GM21526 (cell line): Measurements from ENCODE around the gene LYSMD3.

Experiments used
- ATAC-seq: cut with Tn5 transposase; IDR thresholded peaks from one replicate; pipeline ENCODE4 v1.9.1; 2021; ENCODE audit warnings: moderate library complexity; ENCODE audit not compliant: unreplicated experiment, low FRiP score

The LYSMD3 gene

DNA sequence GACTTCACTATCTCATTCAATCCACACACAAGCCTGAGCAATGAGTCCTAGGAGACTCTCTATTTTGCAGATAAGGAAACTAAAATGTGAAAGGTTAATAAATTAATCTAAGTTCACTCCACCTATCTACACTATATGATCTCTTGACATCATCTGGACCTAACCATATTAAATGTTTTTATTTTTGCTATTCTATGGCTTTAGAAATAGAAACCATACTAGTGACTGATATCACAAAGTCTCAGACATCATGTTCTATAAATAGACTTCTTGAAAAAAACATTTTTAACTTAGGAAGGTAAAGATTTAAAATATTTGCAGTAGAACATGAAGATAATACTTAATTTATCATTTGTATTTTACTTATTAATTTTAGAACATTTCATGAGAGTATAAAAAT lies 19.8 kb upstream of the LYSMD3 start:
- no peak for ATAC-seq

DNA sequence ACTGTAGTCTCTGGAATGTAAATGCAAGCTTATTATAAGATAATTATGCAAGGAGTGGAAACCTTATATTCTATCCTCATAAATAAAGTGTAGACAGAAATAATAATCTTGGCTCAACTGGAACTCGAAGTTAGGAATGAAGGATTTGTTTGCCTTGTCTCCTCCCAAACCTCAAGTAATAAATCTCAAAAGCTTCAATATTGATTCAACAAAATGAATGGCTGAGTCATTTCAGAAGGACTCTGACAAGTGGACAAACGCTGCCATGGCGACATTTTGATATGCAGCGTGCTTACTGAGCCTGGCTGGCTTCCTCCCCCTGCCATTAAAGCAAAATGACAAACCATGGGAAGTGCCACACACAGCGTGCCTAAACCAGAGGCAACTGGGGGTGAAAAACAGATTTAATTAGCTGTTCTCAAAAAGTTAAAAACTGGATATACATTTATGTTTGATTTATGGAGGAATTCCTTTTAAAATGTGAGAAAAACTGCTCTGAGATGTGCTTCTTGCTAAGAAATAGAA lies 18.7 kb upstream of the LYSMD3 start:
- no peak for ATAC-seq

DNA sequence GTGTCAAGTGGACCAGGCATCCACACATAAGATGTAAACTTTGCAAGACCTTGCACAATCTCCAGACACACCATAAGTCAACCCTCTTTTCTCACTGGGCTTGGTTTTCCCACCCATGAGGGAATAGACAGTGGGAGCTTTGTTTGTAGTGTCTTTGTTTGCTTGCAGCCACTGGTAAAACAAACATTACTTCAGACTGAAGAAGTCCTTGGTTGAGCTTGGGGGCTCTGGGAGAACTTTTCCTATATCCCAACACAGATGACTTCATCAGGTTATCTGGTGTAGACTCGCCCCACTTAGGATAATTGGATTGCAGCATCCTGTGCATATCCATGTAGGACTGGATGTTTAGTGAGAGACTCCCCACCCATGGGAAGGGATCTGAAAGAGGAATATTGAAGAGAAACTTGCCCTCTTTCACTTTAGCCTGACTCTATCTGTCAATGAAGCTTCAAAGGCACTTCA lies 17.7 kb upstream of the LYSMD3 start:
- no peak for ATAC-seq

DNA sequence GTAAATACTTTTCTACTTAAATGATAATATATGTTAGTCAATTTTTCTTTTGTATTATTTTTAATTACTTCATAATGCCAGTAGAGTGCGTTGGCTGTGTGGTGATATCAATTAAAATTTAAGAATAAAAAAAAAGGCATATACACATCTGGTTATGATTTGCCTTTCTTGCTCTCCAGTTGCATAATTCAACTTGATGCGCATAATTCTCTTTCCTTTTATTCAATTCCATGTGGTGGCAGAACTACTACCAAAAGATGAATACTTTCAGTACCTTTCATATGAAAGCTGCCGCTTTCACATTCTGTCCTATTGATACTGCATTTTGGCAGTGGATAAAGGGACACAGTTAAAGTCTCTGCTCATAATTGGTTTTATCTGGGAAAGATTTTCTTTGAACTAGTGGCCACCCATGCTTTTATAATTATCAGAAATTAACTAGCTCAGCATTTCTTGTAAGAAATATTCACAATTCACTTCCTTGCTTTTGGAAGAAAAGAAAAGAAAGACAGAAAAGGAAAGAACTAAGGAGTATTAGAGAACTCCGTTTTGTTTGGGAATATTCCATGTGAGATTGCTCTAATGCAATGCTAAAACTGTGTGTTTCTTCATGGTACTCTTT lies 16.9 kb upstream of the LYSMD3 start:
- ATAC-seq = no peak

DNA sequence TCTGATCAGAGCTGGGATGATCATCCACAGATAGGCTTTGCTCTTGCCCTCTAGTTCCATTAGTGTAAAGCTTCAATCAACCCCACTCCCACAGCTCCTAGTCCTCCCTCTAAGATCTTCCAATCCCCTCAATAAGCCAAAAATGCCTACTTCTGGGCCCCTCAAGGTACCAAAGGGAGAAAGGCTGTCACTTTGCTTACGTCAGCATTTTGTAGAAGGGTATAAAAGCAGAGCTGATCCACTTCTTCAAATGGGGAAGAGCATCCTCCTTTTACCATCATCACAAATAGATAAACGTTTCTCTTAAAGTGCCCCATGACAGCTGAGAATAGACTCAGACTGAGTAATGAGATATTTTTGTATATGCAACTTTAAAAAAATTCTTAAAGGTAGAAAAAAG lies 16.1 kb upstream of the LYSMD3 start:
- no peak for ATAC-seq

DNA sequence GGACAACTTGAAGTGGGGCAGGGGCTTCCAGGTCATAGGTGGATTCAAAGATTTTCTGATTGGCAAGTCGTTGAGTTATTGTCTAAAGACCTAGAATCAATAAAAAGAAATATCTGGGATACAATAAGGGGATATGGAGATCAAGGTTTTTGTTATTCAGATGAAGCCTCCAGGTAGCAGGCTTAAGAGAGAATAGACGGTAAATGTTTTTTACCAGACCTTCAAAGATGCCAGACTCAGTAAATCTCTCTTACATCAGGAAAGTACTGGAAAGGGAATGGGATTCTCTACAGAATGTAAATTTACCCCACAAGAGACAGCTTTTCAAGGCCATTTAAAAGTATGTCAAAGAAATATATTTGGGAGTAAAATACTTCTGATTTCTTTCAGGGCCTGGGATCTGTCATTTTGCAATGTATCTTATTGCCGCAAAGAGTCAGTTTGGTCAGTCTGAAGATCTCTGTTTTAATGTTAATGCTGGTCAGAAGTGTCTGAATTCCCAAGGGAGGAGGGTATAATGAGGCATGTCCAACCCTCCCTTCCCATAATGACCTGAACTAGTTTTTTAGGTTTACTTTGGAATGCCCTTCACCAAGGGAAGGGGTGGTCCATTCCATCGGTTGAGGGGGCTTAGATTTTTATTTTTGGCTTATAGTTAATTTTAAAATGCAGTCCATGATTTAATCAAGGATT lies 13.6 kb upstream of the LYSMD3 start:
- ATAC-seq = no peak

DNA sequence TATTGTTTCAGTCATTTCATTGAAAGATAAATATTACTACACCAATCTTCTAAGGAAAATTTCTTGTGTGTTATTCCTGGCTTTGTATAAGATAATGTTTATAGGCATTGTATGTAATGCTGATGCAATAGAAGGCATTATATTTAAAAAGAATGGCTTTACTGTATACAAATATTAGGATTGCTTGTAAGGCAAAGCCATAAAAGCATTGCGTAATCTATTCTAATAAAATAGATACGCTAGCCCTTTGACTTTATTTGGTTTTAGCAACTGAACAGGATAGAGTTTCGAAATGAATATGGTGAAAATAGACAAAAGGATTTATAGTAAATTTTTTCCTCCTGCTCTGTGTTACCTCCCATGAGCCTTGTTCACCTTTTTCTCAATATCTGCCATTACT lies 5.5 kb upstream of the LYSMD3 start:
- ATAC-seq = no peak

DNA sequence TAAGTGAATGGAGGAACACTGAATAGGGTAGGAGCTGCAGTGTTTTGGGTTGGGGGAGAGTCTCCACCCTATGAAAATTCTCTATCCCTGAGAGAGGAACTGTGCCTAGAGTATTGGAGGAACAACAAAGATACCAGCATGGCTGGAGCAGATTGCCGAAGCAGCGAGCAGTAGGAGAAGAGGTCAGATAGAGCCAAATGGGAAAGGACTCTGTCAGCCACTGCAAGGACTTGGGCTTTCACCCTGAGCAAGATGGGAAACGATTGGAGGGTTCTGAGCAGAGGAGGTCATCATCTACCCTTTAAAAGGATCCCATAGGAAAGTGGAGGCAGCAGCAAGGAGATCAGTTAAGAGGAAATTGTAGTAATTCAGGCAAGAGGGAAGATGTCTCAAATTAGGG lies 4.4 kb upstream of the LYSMD3 start:
- no peak for ATAC-seq

DNA sequence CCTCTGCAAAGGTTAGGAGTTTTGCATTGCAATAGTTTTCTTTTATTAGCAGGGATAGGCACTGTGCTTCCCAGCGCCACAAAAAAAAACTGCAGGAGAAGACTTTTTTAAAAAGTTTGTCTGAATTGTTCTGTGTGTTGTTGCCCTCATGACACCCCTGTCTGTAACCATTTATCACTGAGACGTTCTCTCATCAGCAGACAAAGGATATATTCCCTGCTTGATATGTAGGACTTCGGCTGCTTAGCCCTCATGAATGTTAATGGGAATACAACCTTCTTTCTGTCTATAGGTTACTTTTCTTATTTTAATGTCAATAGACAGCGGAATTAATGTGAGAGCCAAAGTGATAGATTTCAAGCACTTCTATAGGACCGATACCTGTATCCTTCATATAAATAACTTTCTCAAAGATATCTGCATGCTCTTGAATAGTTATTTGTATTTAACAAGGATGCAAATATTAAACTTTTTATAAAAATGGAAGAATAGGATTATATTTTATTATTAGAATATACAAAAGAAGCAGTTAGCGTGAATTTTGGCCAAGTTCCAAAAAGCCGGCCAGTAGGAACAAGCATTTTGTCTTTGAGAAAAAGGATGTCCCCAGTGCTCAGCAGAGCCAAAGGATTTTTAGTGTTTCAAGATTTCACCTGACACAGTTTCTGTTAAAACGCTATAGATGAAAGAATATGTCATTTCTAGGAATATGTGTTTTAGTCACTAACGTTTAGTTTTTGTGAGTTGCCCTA lies 1.5 kb upstream of the LYSMD3 start:
- no peak for ATAC-seq

DNA sequence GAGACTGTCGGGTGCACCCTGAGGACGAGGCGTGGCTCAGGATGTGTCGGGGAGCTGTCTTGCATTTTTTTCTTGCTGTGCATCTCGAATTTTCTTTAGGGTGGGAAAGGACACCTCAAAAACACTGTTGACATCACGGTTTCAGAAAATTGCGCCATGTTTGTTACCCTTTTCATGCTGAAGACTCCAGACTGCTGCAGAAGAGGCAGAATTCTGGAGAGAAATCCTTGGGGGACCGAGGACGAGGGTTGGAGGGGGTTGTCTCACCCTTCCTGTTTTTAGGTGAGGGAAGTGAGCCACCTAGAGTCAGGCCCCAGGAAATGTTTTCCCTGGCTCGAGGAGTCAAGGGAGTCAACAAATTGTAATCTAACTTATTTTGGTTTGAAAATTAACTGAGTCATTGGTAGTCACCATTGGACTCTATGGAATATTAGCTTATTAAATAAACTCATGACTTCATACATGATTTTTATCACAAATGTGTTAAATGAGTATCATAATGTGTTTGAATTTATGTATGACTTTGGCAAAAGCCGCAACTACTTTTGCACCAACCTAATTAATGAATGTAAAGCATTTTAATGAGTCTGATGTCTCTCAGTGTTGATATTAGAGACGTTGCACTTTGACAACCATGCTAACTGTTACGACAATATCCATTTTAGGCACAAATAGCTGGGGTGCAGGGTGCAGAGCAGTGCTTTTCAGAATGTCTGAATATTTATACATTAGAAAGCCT lies 724 bp upstream of the LYSMD3 start:
- peak; percentile 46 for ATAC-seq

DNA sequence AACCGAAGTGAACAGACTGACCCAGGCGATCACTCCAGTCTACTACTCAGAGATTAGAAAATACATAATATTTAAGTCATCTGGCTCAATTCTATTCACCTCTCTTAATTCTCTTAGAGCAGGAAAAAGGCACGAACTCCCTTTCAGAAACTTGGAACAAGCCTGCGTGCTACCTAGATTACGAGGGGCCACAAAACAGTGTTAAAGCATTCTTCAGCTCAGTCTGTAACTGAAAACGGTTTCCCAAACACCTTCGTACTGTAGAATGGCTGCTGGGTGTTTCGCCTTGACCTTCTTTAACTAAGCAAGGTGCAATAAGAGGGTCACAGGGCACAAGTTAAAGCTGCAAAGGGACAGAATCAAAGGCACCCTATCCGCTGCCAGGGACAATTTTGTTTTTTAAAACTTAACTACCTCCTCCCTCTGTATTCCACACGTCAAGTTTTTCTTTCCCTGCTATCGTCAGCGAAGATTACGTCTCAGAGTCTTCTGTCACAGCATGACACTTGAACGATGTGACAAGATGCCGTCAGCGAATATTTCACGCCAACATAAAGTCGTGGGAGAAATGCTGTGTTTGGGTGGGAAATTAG lies 687 bp downstream of the LYSMD3 start:
- ATAC-seq = no peak

DNA sequence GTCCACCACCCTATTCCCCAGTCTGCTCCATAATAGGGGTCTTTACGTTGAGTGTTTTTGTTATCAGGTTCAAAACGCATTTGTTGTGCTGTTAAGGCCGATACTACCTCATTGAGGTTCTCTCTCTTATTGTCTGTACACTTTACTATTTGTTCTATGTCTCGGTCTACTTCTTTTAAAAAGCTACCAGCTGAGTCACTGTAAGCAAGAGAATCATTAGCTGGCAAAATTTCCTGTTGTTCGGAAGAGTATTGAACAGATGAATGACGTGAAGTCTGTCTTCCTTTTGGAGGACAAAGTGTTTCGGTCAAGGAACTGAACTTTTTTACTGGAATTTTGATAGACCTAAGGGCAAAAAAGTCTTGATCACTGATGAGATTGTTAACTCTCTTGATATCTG lies 10.3 kb downstream of the LYSMD3 start:
- ATAC-seq = no peak

DNA sequence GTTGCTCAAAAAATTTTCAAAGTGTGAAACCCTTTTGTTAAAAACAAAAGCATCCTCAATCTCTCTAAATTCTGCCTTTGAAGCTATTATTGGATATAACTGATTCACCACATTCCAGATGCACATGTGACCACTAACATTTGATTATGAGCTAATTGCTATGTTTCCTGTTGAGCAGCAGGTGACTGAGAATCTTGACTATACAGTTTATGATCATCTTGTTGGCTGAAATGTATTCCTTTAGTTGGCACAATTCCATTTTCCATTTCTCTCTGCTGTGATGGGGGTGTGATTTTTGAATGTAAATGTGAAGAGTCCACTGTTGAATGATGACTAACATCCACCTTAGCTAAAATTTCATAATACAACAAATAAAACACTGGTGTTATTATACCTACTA lies 10.7 kb downstream of the LYSMD3 start:
- no peak for ATAC-seq

DNA sequence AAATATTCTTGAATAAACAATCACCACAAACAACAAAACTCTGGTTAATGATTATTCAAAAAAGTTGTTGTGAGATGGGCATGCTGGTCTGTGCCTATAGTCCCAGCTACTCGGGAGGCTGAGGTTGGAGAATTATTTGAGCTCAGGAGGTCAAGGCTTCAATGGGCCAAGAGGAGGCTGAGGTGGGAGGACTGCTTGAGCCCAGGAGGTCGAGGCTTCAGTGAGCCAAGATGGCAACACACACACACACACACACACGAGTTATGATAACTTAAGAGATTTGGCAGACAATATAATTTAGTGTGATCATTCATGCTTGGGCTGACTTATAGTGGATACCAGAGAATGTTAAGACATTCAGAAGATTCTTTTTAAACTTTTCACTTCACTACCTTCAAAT lies 14.9 kb downstream of the LYSMD3 start:
- no peak for ATAC-seq

DNA sequence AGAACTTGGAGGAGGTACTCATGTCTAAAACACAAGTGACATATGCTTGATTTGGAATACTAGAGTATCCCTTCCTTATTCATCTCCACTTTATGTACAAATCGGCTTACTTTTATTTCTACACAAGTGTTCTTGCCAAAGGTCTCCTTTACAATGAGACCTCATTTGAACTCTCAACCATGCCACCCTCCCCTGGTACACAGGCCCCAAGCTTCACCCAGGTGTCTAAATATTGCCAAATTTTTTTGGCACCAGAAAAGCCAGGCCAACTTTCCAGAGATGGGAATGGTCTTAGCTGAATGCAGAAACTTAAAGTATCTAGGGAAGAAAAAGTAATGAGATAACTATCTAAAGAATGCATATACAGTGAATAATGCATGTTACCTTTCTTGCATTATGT lies 18.9 kb downstream of the LYSMD3 start:
- no peak for ATAC-seq

DNA sequence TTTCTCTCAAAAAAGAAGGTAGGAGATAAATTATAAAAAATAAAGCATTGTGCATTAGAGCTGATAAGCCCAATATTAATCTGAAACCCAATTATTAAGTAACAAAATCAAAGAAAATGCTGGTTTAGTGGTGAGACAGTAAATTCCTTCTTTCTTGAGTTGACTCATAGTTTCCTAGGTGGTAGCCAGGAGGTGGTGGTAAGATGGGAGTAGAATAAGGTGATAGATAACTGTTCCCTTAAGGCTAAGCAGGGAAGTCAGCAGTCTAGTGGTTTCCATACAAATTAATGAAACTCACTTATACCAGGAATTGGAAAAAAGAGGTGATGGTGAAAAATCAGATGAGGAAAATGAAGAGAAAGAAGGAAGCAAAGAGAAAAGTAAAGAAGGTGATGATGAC lies 23.2 kb downstream of the LYSMD3 start:
- ATAC-seq = no peak

DNA sequence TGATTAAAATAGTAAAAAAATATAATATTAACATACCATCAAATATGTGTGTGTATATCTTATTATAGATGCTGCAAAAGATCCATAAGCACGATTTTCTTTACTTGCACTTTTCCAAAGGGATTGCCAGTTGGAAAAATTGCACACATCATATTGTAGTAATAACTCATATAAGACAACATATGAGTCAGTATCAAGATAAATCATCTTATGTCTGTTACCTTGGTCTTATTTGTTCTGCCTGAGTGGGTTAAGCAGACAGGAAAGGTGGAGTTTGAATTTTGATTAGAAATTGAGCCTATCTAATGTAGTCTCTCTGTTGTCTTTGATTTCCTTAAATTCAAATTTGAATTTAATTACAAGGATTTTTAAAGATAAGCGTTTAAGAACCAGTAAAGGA lies 24.6 kb downstream of the LYSMD3 start:
- no peak for ATAC-seq

DNA sequence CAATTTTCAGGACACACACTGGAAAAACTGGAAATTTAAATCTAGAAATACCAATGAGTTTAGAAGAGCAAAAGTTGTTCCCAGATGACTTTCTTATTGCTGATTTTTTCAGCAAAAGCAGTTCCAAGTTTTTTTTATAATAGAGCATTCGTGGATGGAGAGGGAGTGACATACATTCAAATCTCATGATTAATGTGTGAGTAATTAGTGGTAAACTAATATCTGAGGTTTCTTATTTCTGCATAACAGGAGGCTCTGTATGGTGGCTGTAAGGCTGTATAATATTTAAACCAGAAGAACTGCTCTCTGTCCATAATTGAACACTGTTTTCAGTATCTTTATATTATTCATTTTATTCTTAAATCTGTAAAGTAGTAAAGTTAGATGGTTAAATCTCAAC lies 25.8 kb downstream of the LYSMD3 start:
- no peak for ATAC-seq

DNA sequence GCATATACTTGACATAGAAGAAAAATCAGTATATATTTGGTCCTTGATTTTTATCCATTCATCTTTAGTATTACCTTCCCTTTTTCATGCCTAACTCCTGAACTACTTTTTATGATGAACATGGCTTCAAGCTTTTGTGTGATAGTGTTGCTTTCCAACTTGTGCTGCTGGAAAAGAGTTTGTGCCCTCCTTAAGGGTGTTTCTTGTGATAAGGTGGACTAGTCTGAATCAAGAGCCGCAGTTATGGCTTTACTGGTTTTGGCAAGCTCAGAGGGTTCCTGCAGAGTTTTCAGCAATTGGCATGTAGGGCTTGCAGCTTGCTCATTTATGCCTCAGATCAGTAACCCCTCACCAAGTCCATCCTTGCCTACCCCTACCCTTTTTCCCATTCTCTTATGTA lies 34.2 kb downstream of the LYSMD3 start:
- no peak for ATAC-seq

DNA sequence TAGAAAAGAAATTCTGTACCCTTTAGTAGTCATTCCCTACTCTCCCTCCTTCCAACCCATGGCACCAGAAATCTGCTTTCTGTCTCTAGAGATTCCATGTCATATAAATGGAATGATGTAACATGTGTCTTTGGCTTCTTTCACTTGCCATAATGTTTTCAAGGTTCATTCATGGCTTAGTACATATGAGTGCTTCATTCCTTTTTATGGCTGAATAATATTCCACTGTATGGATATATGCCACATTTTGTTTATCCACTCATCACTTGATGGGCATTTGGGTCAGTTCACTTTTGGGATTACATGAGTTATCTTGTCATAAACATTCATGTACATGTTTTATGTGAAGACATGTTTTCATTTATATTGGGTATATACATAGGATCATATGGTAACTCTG lies 35.3 kb downstream of the LYSMD3 start:
- no peak for ATAC-seq

DNA sequence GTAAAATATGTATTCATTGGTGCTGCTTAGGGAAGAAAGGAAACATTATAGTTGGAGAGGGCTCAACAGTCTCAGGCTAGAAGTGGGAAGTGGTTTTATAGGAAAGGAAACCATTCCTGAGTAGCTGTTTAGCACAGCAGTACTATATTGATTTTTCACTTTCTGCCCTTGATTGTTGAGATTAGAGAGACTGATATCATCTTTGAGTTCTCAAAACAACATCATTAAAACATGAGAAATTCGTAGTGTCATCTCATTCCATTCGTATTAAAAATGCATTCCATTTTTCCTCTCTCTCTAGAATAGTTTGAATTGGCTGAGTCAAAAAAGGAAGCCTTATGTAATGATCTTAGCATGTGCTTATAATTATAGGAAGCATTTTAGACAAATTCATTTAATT lies 40.6 kb downstream of the LYSMD3 start:
- ATAC-seq = no peak
